Measurements from ENCODE around the gene UPF1. TPM values are rescaled to one million over a fixed set of nuclear protein-coding genes. Genes with fewer than 3 reads are reported as not detected.

Gene UPF1
- polyA plus RNA-seq, 1 of the 3 experiments (the other 2 are of a cell fraction) = 33.3 TPM

DNA sequence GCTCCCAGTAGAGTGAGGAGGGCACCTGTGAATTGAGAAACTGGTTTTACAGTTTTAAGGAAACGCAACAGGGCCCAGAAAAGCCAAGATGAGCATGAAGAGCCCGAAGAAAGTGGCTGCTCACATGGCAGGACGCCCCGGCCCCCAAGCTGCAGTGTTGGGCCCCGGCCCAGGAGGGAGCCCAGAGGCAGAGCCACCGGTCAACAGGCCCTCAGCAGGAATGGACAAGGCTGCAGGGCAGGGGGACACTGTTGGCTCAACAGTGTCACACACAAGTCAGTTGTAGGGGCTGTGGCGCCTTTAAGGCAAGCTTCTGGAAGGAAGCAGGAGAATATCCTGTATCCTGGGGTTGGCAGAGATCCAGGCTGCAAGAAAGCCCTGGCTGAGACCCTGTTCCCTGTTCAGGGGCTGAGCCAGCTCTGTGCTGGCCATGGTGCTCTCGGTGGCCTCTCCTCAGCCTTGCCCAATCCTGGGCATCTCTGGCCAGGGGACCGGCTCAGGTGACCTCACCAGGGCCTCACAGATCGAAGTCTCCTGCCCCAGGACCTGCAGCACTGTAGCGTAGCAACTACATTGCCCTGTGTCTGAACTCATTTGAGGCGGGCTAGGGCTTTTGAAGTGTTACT is 28.0 kb downstream of the UPF1 start:
- Histone ChIP-seq H3K4me3 (ENCODE audit: low read depth in 2 of 2, low read length in 1 of 2) (no peak overlapping the region), H2AFZ (ENCODE audit: low read depth) (no peak overlapping the region), H3K9me2 (no peaks in the 10 kb centered on the region), H3K9ac (no peak overlapping the region), H3K9me3 (no peaks in the 10 kb centered on the region), H3K4me1 (ENCODE audit: control insufficient read depth in 1 of 2, insufficient read depth in 2 of 2, low read depth in 1 of 2, low read length in 1 of 2) (no peaks in the 10 kb centered on the region; a peak in 1 of 4 replicates), H3F3A (replicated peaks; ENCODE audit: insufficient read depth) (peaks cover 5% of the 10 kb centered on the region), H3K4me2 (no peak overlapping the region), H3K79me2 (ENCODE audit: insufficient read depth) (peaks cover 11% of the 10 kb centered on the region; the same call in 1 of the 2 replicates), H4K20me1 (ENCODE audit: insufficient read depth) (peaks cover 4% of the 10 kb centered on the region; the same call in 1 of the 2 replicates), H3K27me3 (ENCODE audit: insufficient read depth) (no peaks in the 10 kb centered on the region), H3K27ac (ENCODE audit: low read depth in 2 of 2, low read length in 1 of 2) (no peak overlapping the region; a peak in 1 of 4 replicates), H3K36me3 (replicated peaks in 1 of 2; ENCODE audit: control insufficient read depth in 1 of 2, insufficient read depth in 2 of 2, low read length in 1 of 2) (peaks cover 23 to 88% of the 10 kb centered on the region in 2 experiments)
- no peak for TF ChIP-seq RCOR1 (IDR thresholded peaks at IDR 0.05; ENCODE audit: low read length)
- TF ChIP-seq, protein P1, sequence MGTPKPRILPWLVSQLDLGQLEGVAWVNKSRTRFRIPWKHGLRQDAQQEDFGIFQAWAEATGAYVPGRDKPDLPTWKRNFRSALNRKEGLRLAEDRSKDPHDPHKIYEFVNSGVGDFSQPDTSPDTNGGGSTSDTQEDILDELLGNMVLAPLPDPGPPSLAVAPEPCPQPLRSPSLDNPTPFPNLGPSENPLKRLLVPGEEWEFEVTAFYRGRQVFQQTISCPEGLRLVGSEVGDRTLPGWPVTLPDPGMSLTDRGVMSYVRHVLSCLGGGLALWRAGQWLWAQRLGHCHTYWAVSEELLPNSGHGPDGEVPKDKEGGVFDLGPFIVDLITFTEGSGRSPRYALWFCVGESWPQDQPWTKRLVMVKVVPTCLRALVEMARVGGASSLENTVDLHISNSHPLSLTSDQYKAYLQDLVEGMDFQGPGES (IDR thresholded peaks at IDR 0.05; ENCODE audit: low read depth, low read length) = no peak
- WGBS (ENCODE audit: low lambda C conversion rate) = 90% methylated on average over 10 of the region's 12 CpGs
- POLR2A ChIA-PET = no interaction called here
- no peak for DNase-seq
- CTCF ChIA-PET = interaction anchor here (0.7 to 10.3 kb wide), 9 partner anchors 8 to 409 kb away, joined by 3 to 201 read pairs (median 4); no protein-coding TSS in a partner anchor

DNA sequence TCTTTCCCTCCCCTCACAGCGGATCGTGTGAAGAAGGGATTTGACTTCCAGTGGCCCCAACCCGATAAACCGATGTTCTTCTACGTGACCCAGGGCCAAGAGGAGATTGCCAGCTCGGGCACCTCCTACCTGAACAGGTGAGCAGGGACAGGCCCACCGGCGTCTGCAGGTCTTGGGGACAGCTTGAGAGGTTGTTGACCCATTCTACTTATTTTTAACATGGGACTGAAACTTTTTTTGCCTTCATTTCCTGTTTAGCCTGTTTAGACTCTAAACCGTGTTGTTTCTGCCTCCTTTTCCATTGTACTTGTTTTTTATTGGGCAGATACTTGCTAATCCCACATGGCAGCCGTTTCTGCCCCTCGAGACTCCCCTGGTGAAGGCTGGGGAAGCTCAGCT is 28.5 kb downstream of the UPF1 start:
- CTCF ChIA-PET = interaction anchor here (1.3 to 10.3 kb wide), 4 partner anchors 9 to 269 kb away, joined by 3 to 201 read pairs (median 4); no protein-coding TSS in a partner anchor

More for the DNA sequence above, 28.5 kb downstream of the UPF1 start:
- peaks cover 5% of the 10 kb centered on the region for H3F3A ChIP-seq (replicated peaks; ENCODE audit: insufficient read depth)
- DNase-seq = no peak
- H4K20me1 ChIP-seq (ENCODE audit: insufficient read depth) = peaks cover 4% of the 10 kb centered on the region; the same call in 1 of the 2 replicates
- peaks cover 23 to 84% of the 10 kb centered on the region in 2 experiments for H3K36me3 ChIP-seq (replicated peaks in 1 of 2; ENCODE audit: control insufficient read depth in 1 of 2, insufficient read depth in 2 of 2, low read length in 1 of 2)
- H3K27ac ChIP-seq (ENCODE audit: low read depth in 2 of 2, low read length in 1 of 2) = no peak overlapping the region
- no peaks in the 10 kb centered on the region for H3K9me3 ChIP-seq
- no peak overlapping the region for H2AFZ ChIP-seq (ENCODE audit: low read depth)
- H3K9me2 ChIP-seq = no peaks in the 10 kb centered on the region
- TF ChIP-seq RAD21 (IDR thresholded peaks at IDR 0.05; ENCODE audit: low read length) (no peak), FOXM1 (IDR thresholded peaks at IDR 0.05; ENCODE audit: low read depth) (no peak), GABPA (IDR thresholded peaks at IDR 0.05; ENCODE audit: low read depth) (no peak), SIN3A (IDR thresholded peaks at IDR 0.05; ENCODE audit: borderline replicate concordance, low read depth, low read length) (no peak), NFIC (IDR thresholded peaks at IDR 0.05; ENCODE audit: borderline replicate concordance) (no peak), TCF12 (IDR thresholded peaks at IDR 0.05) (no peak), NRF1 (IDR thresholded peaks at IDR 0.05; ENCODE audit: low read depth, low read length) (no peak)
- TF ChIP-seq, protein P2, sequence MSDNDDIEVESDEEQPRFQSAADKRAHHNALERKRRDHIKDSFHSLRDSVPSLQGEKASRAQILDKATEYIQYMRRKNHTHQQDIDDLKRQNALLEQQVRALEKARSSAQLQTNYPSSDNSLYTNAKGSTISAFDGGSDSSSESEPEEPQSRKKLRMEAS (IDR thresholded peaks at IDR 0.05; ENCODE audit: low read depth) = no peak
- TF ChIP-seq, protein P3, sequence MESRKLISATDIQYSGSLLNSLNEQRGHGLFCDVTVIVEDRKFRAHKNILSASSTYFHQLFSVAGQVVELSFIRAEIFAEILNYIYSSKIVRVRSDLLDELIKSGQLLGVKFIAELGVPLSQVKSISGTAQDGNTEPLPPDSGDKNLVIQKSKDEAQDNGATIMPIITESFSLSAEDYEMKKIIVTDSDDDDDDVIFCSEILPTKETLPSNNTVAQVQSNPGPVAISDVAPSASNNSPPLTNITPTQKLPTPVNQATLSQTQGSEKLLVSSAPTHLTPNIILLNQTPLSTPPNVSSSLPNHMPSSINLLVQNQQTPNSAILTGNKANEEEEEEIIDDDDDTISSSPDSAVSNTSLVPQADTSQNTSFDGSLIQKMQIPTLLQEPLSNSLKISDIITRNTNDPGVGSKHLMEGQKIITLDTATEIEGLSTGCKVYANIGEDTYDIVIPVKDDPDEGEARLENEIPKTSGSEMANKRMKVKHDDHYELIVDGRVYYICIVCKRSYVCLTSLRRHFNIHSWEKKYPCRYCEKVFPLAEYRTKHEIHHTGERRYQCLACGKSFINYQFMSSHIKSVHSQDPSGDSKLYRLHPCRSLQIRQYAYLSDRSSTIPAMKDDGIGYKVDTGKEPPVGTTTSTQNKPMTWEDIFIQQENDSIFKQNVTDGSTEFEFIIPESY (IDR thresholded peaks at IDR 0.05; ENCODE audit: borderline replicate concordance, low read depth) = no peak
- TF ChIP-seq, protein P4, sequence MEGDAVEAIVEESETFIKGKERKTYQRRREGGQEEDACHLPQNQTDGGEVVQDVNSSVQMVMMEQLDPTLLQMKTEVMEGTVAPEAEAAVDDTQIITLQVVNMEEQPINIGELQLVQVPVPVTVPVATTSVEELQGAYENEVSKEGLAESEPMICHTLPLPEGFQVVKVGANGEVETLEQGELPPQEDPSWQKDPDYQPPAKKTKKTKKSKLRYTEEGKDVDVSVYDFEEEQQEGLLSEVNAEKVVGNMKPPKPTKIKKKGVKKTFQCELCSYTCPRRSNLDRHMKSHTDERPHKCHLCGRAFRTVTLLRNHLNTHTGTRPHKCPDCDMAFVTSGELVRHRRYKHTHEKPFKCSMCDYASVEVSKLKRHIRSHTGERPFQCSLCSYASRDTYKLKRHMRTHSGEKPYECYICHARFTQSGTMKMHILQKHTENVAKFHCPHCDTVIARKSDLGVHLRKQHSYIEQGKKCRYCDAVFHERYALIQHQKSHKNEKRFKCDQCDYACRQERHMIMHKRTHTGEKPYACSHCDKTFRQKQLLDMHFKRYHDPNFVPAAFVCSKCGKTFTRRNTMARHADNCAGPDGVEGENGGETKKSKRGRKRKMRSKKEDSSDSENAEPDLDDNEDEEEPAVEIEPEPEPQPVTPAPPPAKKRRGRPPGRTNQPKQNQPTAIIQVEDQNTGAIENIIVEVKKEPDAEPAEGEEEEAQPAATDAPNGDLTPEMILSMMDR (IDR thresholded peaks at IDR 0.05) = no peak
- no peaks in the 10 kb centered on the region for H3K27me3 ChIP-seq (ENCODE audit: insufficient read depth)
- no peak overlapping the region for H3K9ac ChIP-seq
- POLR2A ChIA-PET = no interaction called here
- peaks cover 11% of the 10 kb centered on the region; the same call in 1 of the 2 replicates for H3K79me2 ChIP-seq (ENCODE audit: insufficient read depth)
- H3K4me1 ChIP-seq (ENCODE audit: control insufficient read depth in 1 of 2, insufficient read depth in 2 of 2, low read depth in 1 of 2, low read length in 1 of 2) = no peaks in the 10 kb centered on the region; a peak in 1 of 4 replicates
- no peak overlapping the region for H3K4me3 ChIP-seq (ENCODE audit: low read depth in 2 of 2, low read length in 1 of 2)
- no peak overlapping the region for H3K4me2 ChIP-seq
- WGBS (ENCODE audit: low lambda C conversion rate) = 95% methylated on average over 11 of the region's 11 CpGs

All from SK-N-SH (cell line).